ENCODE measurements around the gene CACNA2D4.

Gene CACNA2D4

GRCh38 chr12:1886396-1887008 is 31.9 kb downstream of the CACNA2D4 start:
- DNase-seq (ENCODE audit: low read depth in 2 of 2): no peak

- DNase-seq (ENCODE audit: low read depth in 2 of 2): no peak
Observed at GRCh38 chr12:1885599-1886245, 32.7 kb downstream of the CACNA2D4 start.

GRCh38 chr12:1885082-1885596 is 33.3 kb downstream of the CACNA2D4 start:
- DNase-seq (ENCODE audit: low read depth in 2 of 2): no peak

- no peak for DNase-seq (ENCODE audit: low read depth in 2 of 2)
Observed at GRCh38 chr12:1884651-1885050, 33.8 kb downstream of the CACNA2D4 start.

GRCh38 chr12:1883513-1883912 is 34.9 kb downstream of the CACNA2D4 start:
- DNase-seq (ENCODE audit: low read depth in 2 of 2): no peak

GRCh38 chr12:1882850-1883470 is 35.5 kb downstream of the CACNA2D4 start:
- DNase-seq (ENCODE audit: low read depth in 2 of 2): no peak

GRCh38 chr12:1882405-1882804 is 36.0 kb downstream of the CACNA2D4 start:
- DNase-seq (ENCODE audit: low read depth in 2 of 2): no peak

- DNase-seq (ENCODE audit: low read depth in 2 of 2): no peak
Observed at GRCh38 chr12:1881936-1882335, 36.5 kb downstream of the CACNA2D4 start.

- DNase-seq (ENCODE audit: low read depth in 2 of 2): no peak
Observed at GRCh38 chr12:1881301-1881700, 37.2 kb downstream of the CACNA2D4 start.

- DNase-seq (ENCODE audit: low read depth in 2 of 2): no peak
Observed at GRCh38 chr12:1880876-1881275, 37.6 kb downstream of the CACNA2D4 start.

GRCh38 chr12:1880153-1880845 is 38.2 kb downstream of the CACNA2D4 start:
- DNase-seq (ENCODE audit: low read depth in 2 of 2): no peak

- DNase-seq (ENCODE audit: low read depth in 2 of 2): no peak
Observed at GRCh38 chr12:1879633-1880032, 38.8 kb downstream of the CACNA2D4 start.

GRCh38 chr12:1878695-1879094 is 39.8 kb downstream of the CACNA2D4 start:
- DNase-seq (ENCODE audit: low read depth in 2 of 2): no peak

- DNase-seq (ENCODE audit: low read depth in 2 of 2): no peak
Observed at GRCh38 chr12:1878214-1878613, 40.2 kb downstream of the CACNA2D4 start.

GRCh38 chr12:1877169-1877878 is 41.1 kb downstream of the CACNA2D4 start:
- no peak for DNase-seq (ENCODE audit: low read depth in 2 of 2)

GRCh38 chr12:1876086-1876485 is 42.4 kb downstream of the CACNA2D4 start:
- DNase-seq (ENCODE audit: low read depth in 2 of 2): no peak

- no peak for DNase-seq (ENCODE audit: low read depth in 2 of 2)
Observed at GRCh38 chr12:1875608-1876007, 42.8 kb downstream of the CACNA2D4 start.

- DNase-seq (ENCODE audit: low read depth in 2 of 2): no peak
Observed at GRCh38 chr12:1873531-1874510, 44.6 kb downstream of the CACNA2D4 start.

- DNase-seq (ENCODE audit: low read depth in 2 of 2): no peak
Observed at GRCh38 chr12:1872448-1872847, 46.0 kb downstream of the CACNA2D4 start.

GRCh38 chr12:1872001-1872400 is 46.5 kb downstream of the CACNA2D4 start:
- no peak for DNase-seq (ENCODE audit: low read depth in 2 of 2)
